Neural progenitor cell (in vitro differentiated cells): Measurements from ENCODE around the gene ZNF326. TPM values are rescaled to one million over a fixed set of nuclear protein-coding genes. Genes with fewer than 3 reads are reported as not detected.

Experiments used
- DNase-seq: peaks from one replicate; pipeline ENCODE4 v3.0.0-alpha.2; 2016; ENCODE audit warnings: low spot score
- H2AFZ ChIP-seq: fragments of 200-600 bp; sonication (generic); replicated peaks from 2 replicates; pipeline ENCODE4 v1.6.1; 2016; ENCODE audit warnings: antibody characterized with exemption
- H3F3A ChIP-seq: fragments of 200-600 bp; sonication (generic); 2 replicates; pipeline ENCODE4 v1.6.1; 2016; ENCODE audit warnings: antibody characterized with exemption, low read depth
- H3K27ac ChIP-seq: fragments of 200-600 bp; sonication (generic); 2 replicates; pipeline ENCODE4 v1.5.1; 2016; ENCODE audit warnings: mild to moderate bottlenecking
- H3K27me3 ChIP-seq: fragments of 200-600 bp; sonication (generic); 2 replicates; pipeline ENCODE4 v1.6.1; 2016; ENCODE audit warnings: mild to moderate bottlenecking, moderate library complexity
- H3K36me3 ChIP-seq: fragments of 200-600 bp; sonication (generic); 2 replicates; pipeline ENCODE4 v1.5.1; 2016
- H3K4me1 ChIP-seq: fragments of 200-600 bp; sonication (generic); 2 replicates; pipeline ENCODE4 v1.6.1; 2016; ENCODE audit warnings: mixed run types
- H3K4me2 ChIP-seq: fragments of 200-600 bp; sonication (generic); 2 replicates; pipeline ENCODE4 v1.6.1; 2016
- H3K4me3 ChIP-seq: fragments of 200-600 bp; sonication (generic); 2 replicates; pipeline ENCODE4 v1.5.1; 2016
- H3K79me2 ChIP-seq: fragments of 200-600 bp; sonication (generic); 2 replicates; pipeline ENCODE4 v1.6.1; 2016; ENCODE audit warnings: low read depth
- H3K9ac ChIP-seq: fragments of 200-600 bp; sonication (generic); 2 replicates; pipeline ENCODE4 v1.6.1; 2016
- H3K9me3 ChIP-seq: fragments of 200-600 bp; sonication (generic); 2 replicates; pipeline ENCODE4 v1.5.1; 2016; ENCODE audit warnings: low read depth
- H4K20me1 ChIP-seq: fragments of 200-600 bp; sonication (generic); 2 replicates; pipeline ENCODE4 v1.6.1; 2016; ENCODE audit warnings: low read depth
- H3K27ac Mint-ChIP-seq: 3 replicates; pipeline ENCODE4 v1.8.0; 2021; ENCODE audit warnings: mixed read lengths
- H3K27me3 Mint-ChIP-seq: 2 replicates; pipeline ENCODE4 v1.8.0; 2022; ENCODE audit warnings: low read depth, mild to moderate bottlenecking, inconsistent platforms, moderate library complexity, mixed read lengths; ENCODE audit not compliant: insufficient read depth
- H3K36me3 Mint-ChIP-seq: 3 replicates; pipeline ENCODE4 v1.8.0; 2021; ENCODE audit warnings: mixed read lengths
- H3K4me1 Mint-ChIP-seq: 3 replicates; pipeline ENCODE4 v1.8.0; 2021; ENCODE audit warnings: mixed read lengths
- H3K4me3 Mint-ChIP-seq: 3 replicates; pipeline ENCODE4 v1.8.0; 2021; ENCODE audit warnings: mild to moderate bottlenecking, moderate library complexity, mixed read lengths
- H3K9me3 Mint-ChIP-seq: 3 replicates; pipeline ENCODE4 v1.8.0; 2020; ENCODE audit warnings: mixed read lengths
- EZH2 ChIP-seq: fragments of 200-600 bp; sonication (generic); IDR thresholded peaks from 2 replicates; pipeline ENCODE4 v1.6.1; 2017; ENCODE audit warnings: antibody characterized with exemption, mild to moderate bottlenecking, moderate library complexity
- EZH2phosphoT487 ChIP-seq: fragments of 200-600 bp; sonication (generic); IDR thresholded peaks from 2 replicates; pipeline ENCODE4 v1.6.1; 2017; ENCODE audit warnings: antibody characterized with exemption
- total RNA-seq: library from RNA; depleted of rRNA; stranded (reverse); fragments of >200 nt; gene quantifications from 2 replicates; pipeline ENCODE4 v1.2.3, GENCODE V29; 2015; ENCODE audit warnings: low replicate concordance
- TF ChIP-seq, protein P1 (sequence below): fragments of 200-600 bp; sonication (generic); IDR thresholded peaks from 2 replicates; pipeline ENCODE4 v1.5.1; 2017; ENCODE audit warnings: antibody characterized with exemption, mild to moderate bottlenecking

The ZNF326 gene
- total RNA-seq, 1 donor from 2014 or later, result 45.0 TPM

DNA sequence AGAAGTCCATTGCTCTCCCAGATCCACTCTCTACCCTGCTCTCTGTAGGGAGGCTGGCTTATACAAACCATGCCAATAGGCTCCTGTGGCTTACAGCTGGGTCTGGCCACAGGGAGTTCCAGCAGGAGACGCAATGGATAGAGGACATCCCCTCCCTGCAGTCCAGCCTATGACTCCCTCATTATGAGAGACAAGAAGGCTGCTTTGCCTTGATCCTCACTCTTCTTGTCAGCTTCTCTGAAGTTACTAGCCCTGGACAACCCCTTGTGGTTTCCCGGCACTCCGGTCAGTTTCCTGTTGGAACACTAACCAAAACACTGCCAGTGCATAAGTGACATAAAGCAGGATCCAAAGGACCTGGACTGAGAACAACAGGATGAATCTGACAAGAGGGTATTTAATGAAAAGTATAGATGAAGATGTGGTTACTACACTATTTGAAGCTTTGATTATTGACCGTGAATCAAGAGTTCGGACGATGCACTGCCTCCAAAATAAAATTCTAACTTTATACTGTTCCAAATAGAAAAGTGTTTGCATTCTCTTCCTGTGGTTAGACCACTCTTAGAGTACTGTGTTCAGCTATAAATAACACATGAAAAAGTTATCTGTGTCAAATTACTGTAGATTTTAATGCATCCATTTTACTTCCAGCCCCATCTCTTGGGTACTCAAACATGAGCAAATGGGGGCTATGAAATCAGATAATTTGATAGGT is 32.7 kb upstream of the ZNF326 start:
- H3K4me2 ChIP-seq, result no peak overlapping the region
- H3K4me3 Mint-ChIP-seq, result no peak overlapping the region
- H3K27ac Mint-ChIP-seq, result no peak overlapping the region

DNA sequence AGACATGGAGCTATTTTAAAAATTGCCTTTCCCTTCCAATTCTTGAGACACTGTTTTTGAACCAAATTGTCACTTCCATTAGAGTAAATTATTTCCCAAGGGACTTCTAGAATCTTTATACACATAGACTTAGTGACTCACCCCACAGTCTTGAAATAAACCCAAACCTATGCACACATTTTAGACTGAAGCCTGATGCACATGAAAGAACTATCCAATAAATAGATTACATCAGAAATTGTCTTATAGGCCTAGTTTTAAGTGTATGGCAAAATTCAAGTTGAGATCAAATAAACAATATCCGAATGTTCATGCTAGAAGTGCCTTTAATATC is 32.2 kb upstream of the ZNF326 start:
- Histone ChIP-seq H3K4me1 (no peaks in the 10 kb centered on the region), H3K27ac (no peak overlapping the region), H3K4me2 (no peak overlapping the region), H2AFZ (no peak overlapping the region), H3K9me3 (no peaks in the 10 kb centered on the region), H3K36me3 (no peaks in the 10 kb centered on the region), H4K20me1 (no peaks in the 10 kb centered on the region), H3F3A (no peaks in the 10 kb centered on the region), H3K79me2 (no peaks in the 10 kb centered on the region), H3K4me3 (no peak overlapping the region), H3K27me3 (no peaks in the 10 kb centered on the region), H3K9ac (no peak overlapping the region)
- H3K27ac Mint-ChIP-seq, result no peak overlapping the region
- no peak overlapping the region for H3K4me3 Mint-ChIP-seq
- peaks cover 10% of the 10 kb centered on the region for H3K9me3 Mint-ChIP-seq
- DNase-seq, result no peak
- peaks cover 3% of the 10 kb centered on the region for H3K4me1 Mint-ChIP-seq
- TF ChIP-seq EZH2phosphoT487, result no peak
- TF ChIP-seq, protein P1, sequence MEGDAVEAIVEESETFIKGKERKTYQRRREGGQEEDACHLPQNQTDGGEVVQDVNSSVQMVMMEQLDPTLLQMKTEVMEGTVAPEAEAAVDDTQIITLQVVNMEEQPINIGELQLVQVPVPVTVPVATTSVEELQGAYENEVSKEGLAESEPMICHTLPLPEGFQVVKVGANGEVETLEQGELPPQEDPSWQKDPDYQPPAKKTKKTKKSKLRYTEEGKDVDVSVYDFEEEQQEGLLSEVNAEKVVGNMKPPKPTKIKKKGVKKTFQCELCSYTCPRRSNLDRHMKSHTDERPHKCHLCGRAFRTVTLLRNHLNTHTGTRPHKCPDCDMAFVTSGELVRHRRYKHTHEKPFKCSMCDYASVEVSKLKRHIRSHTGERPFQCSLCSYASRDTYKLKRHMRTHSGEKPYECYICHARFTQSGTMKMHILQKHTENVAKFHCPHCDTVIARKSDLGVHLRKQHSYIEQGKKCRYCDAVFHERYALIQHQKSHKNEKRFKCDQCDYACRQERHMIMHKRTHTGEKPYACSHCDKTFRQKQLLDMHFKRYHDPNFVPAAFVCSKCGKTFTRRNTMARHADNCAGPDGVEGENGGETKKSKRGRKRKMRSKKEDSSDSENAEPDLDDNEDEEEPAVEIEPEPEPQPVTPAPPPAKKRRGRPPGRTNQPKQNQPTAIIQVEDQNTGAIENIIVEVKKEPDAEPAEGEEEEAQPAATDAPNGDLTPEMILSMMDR, result no peak
- TF ChIP-seq EZH2, result no peak
- no peaks in the 10 kb centered on the region for H3K36me3 Mint-ChIP-seq
- peaks cover 5% of the 10 kb centered on the region for H3K27me3 Mint-ChIP-seq

More for the DNA sequence above, 32.7 kb upstream of the ZNF326 start:
- H3K79me2 ChIP-seq, result no peaks in the 10 kb centered on the region
- TF ChIP-seq, protein P1, result no peak
- TF ChIP-seq EZH2 (no peak), EZH2phosphoT487 (no peak)
- no peaks in the 10 kb centered on the region for H3K36me3 ChIP-seq
- no peak overlapping the region for H3K9ac ChIP-seq
- no peak overlapping the region for H2AFZ ChIP-seq
- H3K4me1 ChIP-seq, result no peaks in the 10 kb centered on the region
- H3K27me3 ChIP-seq, result no peaks in the 10 kb centered on the region
- H4K20me1 ChIP-seq, result no peaks in the 10 kb centered on the region
- DNase-seq, result no peak
- H3F3A ChIP-seq, result no peaks in the 10 kb centered on the region
- H3K27ac ChIP-seq, result no peak overlapping the region
- Mint-ChIP-seq H3K27me3 (peaks cover 5% of the 10 kb centered on the region), H3K4me1 (peaks cover 3% of the 10 kb centered on the region), H3K9me3 (peaks cover 10% of the 10 kb centered on the region), H3K36me3 (no peaks in the 10 kb centered on the region)
- no peak overlapping the region for H3K4me3 ChIP-seq
- no peaks in the 10 kb centered on the region for H3K9me3 ChIP-seq

GRCh38 chr1:89965193-89965768 is 29.6 kb upstream of the ZNF326 start:
- Histone ChIP-seq H3K36me3 (no peaks in the 10 kb centered on the region), H3K4me1 (no peaks in the 10 kb centered on the region), H4K20me1 (no peaks in the 10 kb centered on the region), H3K4me3 (no peak overlapping the region), H3K27me3 (no peaks in the 10 kb centered on the region), H3F3A (no peaks in the 10 kb centered on the region), H3K9me3 (no peaks in the 10 kb centered on the region), H3K9ac (no peak overlapping the region), H2AFZ (no peak overlapping the region), H3K27ac (no peak overlapping the region), H3K4me2 (no peak overlapping the region), H3K79me2 (no peaks in the 10 kb centered on the region)
- H3K27me3 Mint-ChIP-seq, result peaks cover 3% of the 10 kb centered on the region
- peaks cover 3% of the 10 kb centered on the region for H3K4me1 Mint-ChIP-seq
- H3K4me3 Mint-ChIP-seq, result no peak overlapping the region
- H3K9me3 Mint-ChIP-seq, result peaks cover 2% of the 10 kb centered on the region
- no peak for DNase-seq
- no peak for TF ChIP-seq EZH2
- TF ChIP-seq, protein P1, result no peak
- no peak for TF ChIP-seq EZH2phosphoT487
- H3K36me3 Mint-ChIP-seq, result no peaks in the 10 kb centered on the region
- H3K27ac Mint-ChIP-seq, result no peak overlapping the region
